ENCODE data around the gene KRT83. TPM values are rescaled to one million over a fixed set of nuclear protein-coding genes. Genes with fewer than 3 reads are reported as not detected.

The KRT83 gene
- total RNA-seq, 4 donors from 2014 or later = not detected

- TF ChIP-seq CTCF (IDR thresholded peaks at IDR 0.05; ENCODE audit: low read depth) = no peak
Measured at GRCh38 chr12:52313461-52313860, 7.7 kb downstream of the KRT83 start.

GRCh38 chr12:52312086-52312485 lies 9.1 kb downstream of the KRT83 start:
- TF ChIP-seq CTCF (IDR thresholded peaks at IDR 0.05; ENCODE audit: low read depth) = no peak

GRCh38 chr12:52311285-52311648 lies 9.9 kb downstream of the KRT83 start:
- no peak for TF ChIP-seq CTCF (IDR thresholded peaks at IDR 0.05; ENCODE audit: low read depth)

- no peak for TF ChIP-seq CTCF (IDR thresholded peaks at IDR 0.05; ENCODE audit: low read depth)
Measured at GRCh38 chr12:52310622-52311284, 10.4 kb downstream of the KRT83 start.

- TF ChIP-seq CTCF (IDR thresholded peaks at IDR 0.05; ENCODE audit: low read depth) = no peak
Measured at GRCh38 chr12:52308806-52309425, 12.3 kb downstream of the KRT83 start.

GRCh38 chr12:52307836-52308805 lies 13.1 kb downstream of the KRT83 start:
- no peak for TF ChIP-seq CTCF (IDR thresholded peaks at IDR 0.05; ENCODE audit: low read depth)

GRCh38 chr12:52306731-52307130 lies 14.5 kb downstream of the KRT83 start:
- TF ChIP-seq CTCF (IDR thresholded peaks at IDR 0.05; ENCODE audit: low read depth) = no peak

Measured in subcutaneous adipose tissue (tissue), 4 donors.